ENCODE results near the gene CLSTN2.

Gene CLSTN2

DNA sequence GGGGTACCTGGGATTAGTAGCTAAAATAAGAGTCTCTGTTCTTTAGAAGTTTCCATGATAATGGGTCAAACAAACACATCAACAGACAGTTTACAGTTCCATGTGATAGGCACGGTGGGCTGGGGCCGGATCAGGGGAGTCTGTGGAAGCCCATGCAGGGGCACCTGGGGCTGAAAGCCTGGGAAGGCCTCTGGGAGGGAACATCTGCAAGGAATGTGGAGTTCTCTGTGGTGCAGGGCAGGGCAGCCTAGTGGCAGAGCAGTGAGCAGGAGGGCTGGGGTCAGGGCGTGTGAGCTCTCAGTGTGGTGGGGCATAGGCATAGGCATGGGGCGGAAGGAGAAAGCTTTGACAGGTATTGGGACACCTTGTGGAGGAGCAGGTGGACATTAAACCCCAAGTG is 535.2 kb downstream of the CLSTN2 start:
- DNase-seq (ENCODE audit: extremely low read depth, low read depth), result no peak
- TF ChIP-seq, protein P1, sequence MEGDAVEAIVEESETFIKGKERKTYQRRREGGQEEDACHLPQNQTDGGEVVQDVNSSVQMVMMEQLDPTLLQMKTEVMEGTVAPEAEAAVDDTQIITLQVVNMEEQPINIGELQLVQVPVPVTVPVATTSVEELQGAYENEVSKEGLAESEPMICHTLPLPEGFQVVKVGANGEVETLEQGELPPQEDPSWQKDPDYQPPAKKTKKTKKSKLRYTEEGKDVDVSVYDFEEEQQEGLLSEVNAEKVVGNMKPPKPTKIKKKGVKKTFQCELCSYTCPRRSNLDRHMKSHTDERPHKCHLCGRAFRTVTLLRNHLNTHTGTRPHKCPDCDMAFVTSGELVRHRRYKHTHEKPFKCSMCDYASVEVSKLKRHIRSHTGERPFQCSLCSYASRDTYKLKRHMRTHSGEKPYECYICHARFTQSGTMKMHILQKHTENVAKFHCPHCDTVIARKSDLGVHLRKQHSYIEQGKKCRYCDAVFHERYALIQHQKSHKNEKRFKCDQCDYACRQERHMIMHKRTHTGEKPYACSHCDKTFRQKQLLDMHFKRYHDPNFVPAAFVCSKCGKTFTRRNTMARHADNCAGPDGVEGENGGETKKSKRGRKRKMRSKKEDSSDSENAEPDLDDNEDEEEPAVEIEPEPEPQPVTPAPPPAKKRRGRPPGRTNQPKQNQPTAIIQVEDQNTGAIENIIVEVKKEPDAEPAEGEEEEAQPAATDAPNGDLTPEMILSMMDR (IDR thresholded peaks at IDR 0.05; ENCODE audit: low read depth, low read length, missing control alignments), result no peak
- no peak overlapping the region for H3K4me3 ChIP-seq (replicated peaks; ENCODE audit: low read depth, low read length)

DNA sequence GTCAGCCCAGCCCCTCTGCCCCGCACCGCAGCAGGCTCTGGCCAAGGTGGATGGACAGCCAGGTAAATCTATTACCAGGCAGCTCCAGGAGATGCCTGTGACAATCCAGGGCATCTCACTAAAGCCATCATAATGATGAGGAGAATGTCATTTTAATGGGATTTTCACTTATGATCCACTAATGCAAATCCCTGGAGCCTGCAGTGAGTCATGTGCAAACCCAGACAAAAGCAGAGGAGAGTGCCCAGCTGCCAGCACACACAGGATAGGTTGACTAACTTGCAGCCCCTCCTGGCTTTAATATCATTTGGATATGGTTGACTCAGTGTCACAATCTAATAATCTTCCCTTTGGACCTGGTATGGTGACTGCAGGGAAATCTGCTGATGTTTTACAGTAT is 536.0 kb downstream of the CLSTN2 start:
- no peak for DNase-seq (ENCODE audit: extremely low read depth, low read depth)
- no peak overlapping the region for H3K4me3 ChIP-seq (replicated peaks; ENCODE audit: low read depth, low read length)
- TF ChIP-seq, protein P1 (IDR thresholded peaks at IDR 0.05; ENCODE audit: low read depth, low read length, missing control alignments), result no peak

DNA sequence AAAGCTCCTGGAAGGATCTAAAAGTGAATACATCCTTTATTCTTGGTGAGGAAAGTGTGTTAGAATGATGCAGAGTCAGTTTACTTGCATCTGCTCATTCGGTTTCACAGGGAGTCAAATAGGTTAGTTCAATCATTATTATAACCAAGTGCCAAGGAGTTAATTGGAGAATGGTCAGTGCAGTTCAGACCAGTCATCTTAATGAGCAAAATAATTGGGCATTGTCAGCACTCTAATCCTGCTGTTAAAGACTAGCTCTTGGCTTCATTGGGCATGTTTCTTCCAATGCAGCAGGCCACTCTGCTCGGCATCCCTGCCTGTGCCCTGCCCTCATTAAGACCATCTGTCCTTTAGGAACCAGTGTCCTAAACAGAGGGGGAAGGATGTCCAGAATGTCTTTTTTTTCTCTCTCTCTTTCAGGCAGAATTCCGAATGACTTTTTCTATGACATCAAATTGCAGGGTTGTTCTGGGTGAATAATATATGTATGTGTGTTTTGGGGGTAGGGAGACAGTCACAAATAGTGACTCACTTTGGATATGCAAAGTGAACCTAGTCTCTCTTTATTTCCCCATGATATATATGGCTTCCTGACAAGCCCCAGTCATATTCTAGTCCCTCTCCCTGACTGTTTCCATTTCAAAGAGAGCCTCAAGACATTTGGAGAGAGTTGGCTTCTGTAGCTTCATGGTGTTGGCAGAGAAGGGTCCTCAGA is 537.5 kb downstream of the CLSTN2 start:
- H3K4me3 ChIP-seq (replicated peaks; ENCODE audit: low read depth, low read length), result no peak overlapping the region
- TF ChIP-seq, protein P1 (IDR thresholded peaks at IDR 0.05; ENCODE audit: low read depth, low read length, missing control alignments), result no peak
- DNase-seq (ENCODE audit: extremely low read depth, low read depth), result no peak

DNA sequence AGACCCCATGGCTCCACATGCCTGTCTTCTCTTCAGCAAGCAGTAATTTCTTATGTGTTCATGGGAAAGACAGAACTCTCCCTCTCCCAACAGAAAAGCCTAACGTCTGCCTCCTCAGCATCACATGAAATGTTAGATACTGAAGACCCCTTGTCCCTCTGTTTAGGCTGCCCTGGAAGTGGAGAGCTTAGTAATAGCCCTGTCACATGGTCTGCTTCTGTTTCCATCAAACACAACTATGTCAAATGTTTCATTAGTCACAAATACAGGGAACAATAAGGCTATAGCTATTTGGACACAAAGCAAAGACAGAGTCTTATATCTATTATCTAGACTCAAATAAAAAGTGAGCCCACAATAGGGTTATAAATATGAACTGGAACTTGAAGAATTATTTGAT is 552.6 kb downstream of the CLSTN2 start:
- TF ChIP-seq, protein P1 (IDR thresholded peaks at IDR 0.05; ENCODE audit: low read depth, low read length, missing control alignments), result no peak
- H3K4me3 ChIP-seq (replicated peaks; ENCODE audit: low read depth, low read length), result no peak overlapping the region
- DNase-seq (ENCODE audit: extremely low read depth, low read depth), result no peak

DNA sequence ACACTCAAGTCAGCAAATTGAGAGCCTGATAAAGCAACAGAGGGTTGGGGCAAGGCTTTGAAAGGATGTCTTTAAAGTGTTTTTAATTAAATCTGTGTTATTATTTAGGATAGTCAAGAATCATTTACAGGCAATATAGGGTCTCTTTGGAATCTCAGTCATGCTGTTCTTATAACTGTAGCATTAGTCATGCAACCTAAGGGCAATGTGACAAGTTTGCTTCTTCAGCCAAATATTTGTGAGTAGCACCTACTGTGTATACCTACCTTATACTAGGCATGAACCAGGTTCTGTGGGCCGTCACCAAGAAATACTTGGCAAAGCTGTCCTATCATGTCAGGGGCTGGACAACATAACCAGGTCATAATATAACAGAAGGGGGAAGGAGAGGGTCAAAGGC is 558.3 kb downstream of the CLSTN2 start:
- TF ChIP-seq, protein P1 (IDR thresholded peaks at IDR 0.05; ENCODE audit: low read depth, low read length, missing control alignments), result no peak
- H3K4me3 ChIP-seq (replicated peaks; ENCODE audit: low read depth, low read length), result no peak overlapping the region

DNA sequence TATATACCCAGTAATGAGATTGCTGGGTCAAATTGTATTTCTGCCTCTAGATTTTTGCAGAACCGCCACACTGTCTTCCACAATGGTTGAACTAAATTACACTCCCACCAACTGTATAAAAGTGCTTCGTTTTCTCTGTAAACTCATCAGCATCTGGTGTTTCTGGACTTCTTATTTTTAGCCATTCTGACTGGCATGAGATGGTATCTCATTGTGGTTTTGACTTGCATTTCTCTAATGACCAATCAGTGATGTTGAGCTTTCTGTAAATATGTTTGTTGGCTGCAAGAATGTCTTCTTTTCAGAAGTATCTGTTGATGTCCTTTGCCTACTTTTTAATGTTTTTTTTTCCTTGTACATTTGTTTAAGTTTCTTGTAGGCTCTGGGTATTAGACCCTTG is 560.0 kb downstream of the CLSTN2 start:
- no peak for DNase-seq (ENCODE audit: extremely low read depth, low read depth)
- TF ChIP-seq, protein P1 (IDR thresholded peaks at IDR 0.05; ENCODE audit: low read depth, low read length, missing control alignments), result no peak
- no peak overlapping the region for H3K4me3 ChIP-seq (replicated peaks; ENCODE audit: low read depth, low read length)

More for the DNA sequence above, 558.3 kb downstream of the CLSTN2 start:
- no peak for DNase-seq (ENCODE audit: extremely low read depth, low read depth)

DNA sequence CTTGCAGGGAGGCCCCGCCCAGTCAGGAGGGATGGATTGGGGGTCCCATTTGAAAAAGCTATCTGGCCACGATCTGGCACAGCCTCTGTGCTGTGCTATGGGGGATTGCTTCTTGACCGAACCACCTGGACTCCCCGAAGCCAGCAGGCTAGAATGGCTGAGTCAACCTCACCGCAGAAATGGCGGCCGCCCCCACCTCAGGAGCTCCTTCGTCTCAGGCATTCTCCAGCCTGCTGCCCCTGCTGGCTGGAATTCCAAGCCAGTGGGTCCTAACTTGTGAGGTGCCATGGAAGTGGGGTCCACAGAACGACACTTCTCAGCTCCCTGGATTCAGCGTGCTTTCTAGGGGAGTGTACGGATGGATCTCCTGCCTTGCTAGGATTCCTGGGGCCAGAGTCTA is 562.3 kb downstream of the CLSTN2 start:
- TF ChIP-seq, protein P1 (IDR thresholded peaks at IDR 0.05; ENCODE audit: low read depth, low read length, missing control alignments), result no peak
- H3K4me3 ChIP-seq (replicated peaks; ENCODE audit: low read depth, low read length), result no peak overlapping the region
- DNase-seq (ENCODE audit: extremely low read depth, low read depth), result no peak

Measured in HFF-Myc (cell line).